Mesodermal cell (in vitro differentiated cells): Measurements from ENCODE around the gene TAF1A.

Experiments
- H3K27ac ChIP-seq: 2 replicates; pipeline ENCODE4 v1.7.0; 2013; ENCODE audit warnings: mild to moderate bottlenecking, low read depth, low read length, moderate library complexity; ENCODE audit not compliant: severe bottlenecking
- H3K36me3 ChIP-seq: 2 replicates; pipeline ENCODE4 v1.7.1; 2013; ENCODE audit warnings: mild to moderate bottlenecking, low read length, moderate library complexity; ENCODE audit not compliant: control insufficient read depth, insufficient read depth
- H3K4me1 ChIP-seq: one replicate; pipeline ENCODE4 v1.7.1; 2013; ENCODE audit warnings: mild to moderate bottlenecking, low read length; ENCODE audit not compliant: insufficient read depth, control insufficient read depth, poor library complexity, severe bottlenecking
- H3K4me3 ChIP-seq: 2 replicates; pipeline ENCODE4 v1.7.0; 2013; ENCODE audit warnings: low read length, control low read depth, mild to moderate bottlenecking; ENCODE audit not compliant: insufficient read depth, poor library complexity, severe bottlenecking; ENCODE audit errors: extremely low read depth
- H3K9me3 ChIP-seq: 2 replicates; pipeline ENCODE4 v1.7.1; 2013; ENCODE audit warnings: mild to moderate bottlenecking, low read length, moderate library complexity; ENCODE audit not compliant: control insufficient read depth
- WGBS, 2 experiments: methylation state at CpG; one replicate each; pipeline ENCODE4 v1.1.5; 2013; ENCODE audit warnings: missing lambda C conversion rate in 2 of 2; ENCODE audit not compliant: insufficient coverage in 2 of 2; 5-methylcytosine and 5-hydroxymethylcytosine counted together

TAF1A gene

DNA sequence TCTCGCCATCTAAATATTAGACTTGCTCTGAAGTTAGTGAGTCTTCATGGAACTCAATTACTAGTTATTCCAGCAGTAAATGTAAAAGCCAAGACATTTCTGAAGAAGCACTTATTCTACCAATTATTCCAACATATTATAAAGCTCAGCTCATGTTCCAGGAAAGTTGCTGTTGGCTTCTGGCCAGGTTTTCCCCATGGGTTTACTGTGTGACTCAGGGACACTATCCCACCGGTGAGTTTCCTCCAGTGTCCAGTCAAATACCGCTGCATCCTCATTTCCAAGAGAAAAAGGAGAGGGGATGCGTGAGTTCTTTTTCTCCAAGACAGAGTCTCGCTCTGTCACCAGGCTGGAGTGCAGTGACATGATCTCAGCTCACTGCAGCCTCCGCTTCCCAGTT is 32.6 kb downstream of the TAF1A start:
- Histone ChIP-seq H3K27ac (no peak overlapping the region), H3K4me1 (no peaks in the 10 kb centered on the region), H3K4me3 (no peak overlapping the region), H3K36me3 (peaks cover 48% of the 10 kb centered on the region), H3K9me3 (no peaks in the 10 kb centered on the region)
- 90 to 98% methylated on average over 3 to 5 of the region's 6 CpGs for WGBS, 2 experiments

DNA sequence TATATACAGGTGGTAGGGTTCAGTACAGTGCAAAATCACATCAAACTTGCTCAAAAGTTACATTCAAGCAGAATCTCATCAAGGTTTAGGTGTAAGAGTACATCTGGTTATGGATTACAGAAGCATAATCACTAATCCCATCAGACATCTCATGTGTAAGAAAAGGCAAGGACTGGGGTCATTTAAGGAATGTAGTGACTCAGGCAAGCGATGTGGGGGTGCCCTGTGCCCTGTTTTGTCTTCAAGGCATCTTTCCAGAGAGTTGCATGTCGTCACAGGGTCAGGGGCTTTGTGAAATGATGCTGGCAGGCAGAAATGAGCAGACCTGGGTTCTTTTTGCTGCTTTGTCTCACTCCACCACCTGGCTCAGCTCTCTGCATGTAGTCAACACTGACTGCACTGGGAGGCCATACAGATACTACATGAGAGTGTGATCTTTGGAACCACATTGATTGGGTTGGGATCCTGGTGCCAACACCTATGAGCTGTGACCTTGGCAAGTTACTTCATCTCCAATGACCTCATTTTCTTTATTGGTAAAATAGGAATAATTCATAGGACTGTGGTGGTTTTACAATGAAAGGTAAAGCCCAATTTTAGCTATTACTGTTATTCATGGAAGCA is 33.6 kb downstream of the TAF1A start:
- 92 to 94% methylated on average over 2 of the region's 2 CpGs for WGBS, 2 experiments
- H3K36me3 ChIP-seq = peaks cover 42% of the 10 kb centered on the region
- H3K4me1 ChIP-seq = no peaks in the 10 kb centered on the region
- no peak overlapping the region for H3K27ac ChIP-seq
- no peaks in the 10 kb centered on the region for H3K9me3 ChIP-seq
- no peak overlapping the region for H3K4me3 ChIP-seq

DNA sequence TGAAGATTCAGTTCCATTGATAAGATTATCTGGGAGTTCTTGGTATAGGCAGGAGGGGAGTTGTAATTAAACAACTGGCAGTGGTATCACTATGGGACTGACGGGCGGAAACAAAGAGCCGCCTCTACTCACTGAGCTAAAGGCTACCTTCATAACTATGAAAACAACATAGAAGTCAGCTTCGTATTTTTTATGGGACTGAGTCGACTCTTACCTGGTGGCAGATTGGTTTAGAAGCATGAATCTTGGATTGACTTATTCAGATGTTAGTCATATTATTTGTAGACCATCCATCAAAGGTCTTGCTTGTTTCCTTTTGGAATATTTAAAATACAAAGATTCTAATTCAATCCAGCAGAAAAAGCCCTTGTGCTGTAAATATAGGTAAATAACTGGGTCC is 35.6 kb downstream of the TAF1A start:
- H3K36me3 ChIP-seq = peaks cover 31% of the 10 kb centered on the region
- H3K9me3 ChIP-seq = peaks cover 2% of the 10 kb centered on the region
- H3K4me3 ChIP-seq = no peak overlapping the region
- H3K4me1 ChIP-seq = no peaks in the 10 kb centered on the region
- 93% methylated on average over 3 of the region's 5 CpGs; no CpG with 5 or more reads in 1 of the 2 experiments for WGBS, 2 experiments
- H3K27ac ChIP-seq = no peak overlapping the region

DNA sequence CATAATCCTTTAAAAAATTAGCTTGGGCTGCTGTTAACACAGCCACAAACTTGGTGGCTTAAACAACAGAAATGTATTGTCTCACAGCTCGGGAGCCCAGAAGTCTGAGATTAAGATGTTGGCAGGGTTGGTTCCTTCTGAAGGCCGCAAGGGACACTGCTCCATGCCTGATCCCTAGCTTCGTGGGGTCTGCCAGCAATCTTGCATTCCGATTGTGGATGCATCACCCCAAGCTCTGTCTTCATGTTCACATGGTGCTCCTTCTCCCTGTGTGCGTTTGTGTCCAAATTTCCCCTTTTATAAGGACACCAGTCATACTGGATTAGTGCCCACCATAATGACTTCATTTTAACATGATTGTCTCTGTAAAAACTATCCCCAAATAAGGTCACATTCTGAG is 36.9 kb downstream of the TAF1A start:
- H3K4me1 ChIP-seq = peaks cover 6% of the 10 kb centered on the region
- H3K36me3 ChIP-seq = peaks cover 26% of the 10 kb centered on the region
- WGBS, 2 experiments = 90 to 93% methylated on average over 4 to 5 of the region's 5 CpGs
- no peak overlapping the region for H3K4me3 ChIP-seq
- H3K9me3 ChIP-seq = peaks cover 3% of the 10 kb centered on the region
- no peak overlapping the region for H3K27ac ChIP-seq

- H3K4me1 ChIP-seq = peaks cover 30% of the 10 kb centered on the region
- peaks cover under 1% of the 10 kb centered on the region for H3K36me3 ChIP-seq
- H3K27ac ChIP-seq = peak within 1 kb of the TSS; percentile 81
- no peak within 1 kb of the TSS for H3K4me3 ChIP-seq
- peaks cover 3% of the 10 kb centered on the region for H3K9me3 ChIP-seq
- 55 to 69% methylated on average over 4 to 7 of the region's 8 CpGs for WGBS, 2 experiments
Observed at GRCh38 chr1:222547944-222548671, 41.6 kb downstream of the TAF1A start, which contains the start of gene HHIPL2. Gene HHIPL2 (minus strand): TSS chr1:222548104. CDS start chr1:222548044, 60 bp downstream.

GRCh38 chr1:222547260-222547614 is 42.5 kb downstream of the TAF1A start:
- Histone ChIP-seq H3K4me1 (peaks cover 30% of the 10 kb centered on the region), H3K9me3 (peaks cover 3% of the 10 kb centered on the region), H3K36me3 (no peaks in the 10 kb centered on the region), H3K27ac (peak overlapping the region; percentile 81), H3K4me3 (no peak overlapping the region)
- WGBS, 2 experiments = 69 to 77% methylated on average over 6 to 8 of the region's 8 CpGs

GRCh38 chr1:222546548-222547259 is 43.0 kb downstream of the TAF1A start:
- Histone ChIP-seq H3K4me3 (no peak overlapping the region), H3K9me3 (peaks cover 3% of the 10 kb centered on the region), H3K27ac (peak overlapping the region; percentile 81), H3K4me1 (peaks cover 30% of the 10 kb centered on the region), H3K36me3 (no peaks in the 10 kb centered on the region)
- WGBS, 2 experiments = 29 to 34% methylated on average over 6 to 7 of the region's 7 CpGs

- Histone ChIP-seq H3K4me1 (peaks cover 30% of the 10 kb centered on the region), H3K27ac (peak overlapping the region; percentile 81), H3K9me3 (peaks cover 3% of the 10 kb centered on the region), H3K4me3 (no peak overlapping the region), H3K36me3 (no peaks in the 10 kb centered on the region)
- WGBS, 2 experiments = 90 to 97% methylated on average over 5 of the region's 7 CpGs
Observed at GRCh38 chr1:222546091-222546490, 43.6 kb downstream of the TAF1A start.

GRCh38 chr1:222543817-222544216 is 45.9 kb downstream of the TAF1A start:
- 93 to 94% methylated on average over 21 of the region's 21 CpGs for WGBS, 2 experiments
- Histone ChIP-seq H3K4me1 (peaks cover 30% of the 10 kb centered on the region), H3K4me3 (no peak overlapping the region), H3K36me3 (no peaks in the 10 kb centered on the region), H3K9me3 (no peaks in the 10 kb centered on the region), H3K27ac (no peak overlapping the region)

- Histone ChIP-seq H3K36me3 (no peaks in the 10 kb centered on the region), H3K9me3 (no peaks in the 10 kb centered on the region), H3K4me3 (no peak overlapping the region), H3K4me1 (peaks cover 4% of the 10 kb centered on the region), H3K27ac (no peak overlapping the region)
- 89 to 92% methylated on average over 2 of the region's 2 CpGs for WGBS, 2 experiments
Observed at GRCh38 chr1:222540598-222540995, 49.1 kb downstream of the TAF1A start.
